ENCODE results near the gene GXYLT1.
"Not testable (repeated sequence)": the region's sequence is repeated elsewhere in the genome, so short reads cannot be mapped to it uniquely, and the experiment has no call there.

Gene GXYLT1

GRCh38 chr12:42070036-42070435, 74.6 kb downstream of the GXYLT1 start:
- DNase-seq: no peak
- H3K4me3 ChIP-seq (ENCODE audit: low read depth, low read length): no peak overlapping the region
- H3K27ac ChIP-seq: no peak overlapping the region
- no peak for TF ChIP-seq CTCF (IDR thresholded peaks at IDR 0.05; ENCODE audit: low read depth, low read length)
- no peaks in the 10 kb centered on the region for H3K27me3 ChIP-seq (ENCODE audit: insufficient read depth, low read depth, severe bottlenecking)
- H3K9me3 ChIP-seq (ENCODE audit: severe bottlenecking): no peaks in the 10 kb centered on the region
- H3K36me3 ChIP-seq: no peaks in the 10 kb centered on the region

GRCh38 chr12:42059127-42059526, 85.5 kb downstream of the GXYLT1 start:
- Histone ChIP-seq H3K9me3 (ENCODE audit: severe bottlenecking) (no peaks in the 10 kb centered on the region), H3K36me3 (no peaks in the 10 kb centered on the region)
- TF ChIP-seq CTCF (IDR thresholded peaks at IDR 0.05; ENCODE audit: low read depth, low read length): no peak

GRCh38 chr12:42056130-42056529, 88.5 kb downstream of the GXYLT1 start:
- DNase-seq: no peak

More at GRCh38 chr12:42059127-42059526, 85.5 kb downstream of the GXYLT1 start:
- no peaks in the 10 kb centered on the region for H3K27me3 ChIP-seq (ENCODE audit: insufficient read depth, low read depth, severe bottlenecking)
- no peak overlapping the region for H3K27ac ChIP-seq
- no peak overlapping the region for H3K4me3 ChIP-seq (ENCODE audit: low read depth, low read length)
- no peak for DNase-seq

GRCh38 chr12:42053456-42053855, 91.2 kb downstream of the GXYLT1 start:
- Histone ChIP-seq H3K27ac (no peak overlapping the region), H3K9me3 (ENCODE audit: severe bottlenecking) (no peaks in the 10 kb centered on the region), H3K4me3 (ENCODE audit: low read depth, low read length) (no peak overlapping the region), H3K36me3 (no peaks in the 10 kb centered on the region), H3K27me3 (ENCODE audit: insufficient read depth, low read depth, severe bottlenecking) (no peaks in the 10 kb centered on the region)
- TF ChIP-seq CTCF (IDR thresholded peaks at IDR 0.05; ENCODE audit: low read depth, low read length): no peak
- no peak for DNase-seq

More at GRCh38 chr12:42056130-42056529, 88.5 kb downstream of the GXYLT1 start:
- H3K36me3 ChIP-seq: no peaks in the 10 kb centered on the region
- TF ChIP-seq CTCF (IDR thresholded peaks at IDR 0.05; ENCODE audit: low read depth, low read length): no peak
- H3K9me3 ChIP-seq (ENCODE audit: severe bottlenecking): no peaks in the 10 kb centered on the region
- no peak overlapping the region for H3K27ac ChIP-seq
- no peaks in the 10 kb centered on the region for H3K27me3 ChIP-seq (ENCODE audit: insufficient read depth, low read depth, severe bottlenecking)
- H3K4me3 ChIP-seq (ENCODE audit: low read depth, low read length): no peak overlapping the region

- H3K4me3 ChIP-seq (ENCODE audit: low read depth, low read length); H3K27ac ChIP-seq: not testable (repeated sequence)
These were observed 95.7 kb downstream of the GXYLT1 start for GRCh38 chr12:42048980-42049379.

GRCh38 chr12:42039577-42039976, 105.1 kb downstream of the GXYLT1 start:
- Histone ChIP-seq H3K27ac (no peak overlapping the region), H3K9me3 (ENCODE audit: severe bottlenecking) (no peaks in the 10 kb centered on the region), H3K4me3 (ENCODE audit: low read depth, low read length) (no peak overlapping the region), H3K27me3 (ENCODE audit: insufficient read depth, low read depth, severe bottlenecking) (no peaks in the 10 kb centered on the region), H3K36me3 (no peaks in the 10 kb centered on the region)
- TF ChIP-seq CTCF (IDR thresholded peaks at IDR 0.05; ENCODE audit: low read depth, low read length): no peak
- no peak for DNase-seq

More at GRCh38 chr12:42048980-42049379, 95.7 kb downstream of the GXYLT1 start:
- H3K9me3 ChIP-seq (ENCODE audit: severe bottlenecking); H3K36me3 ChIP-seq; DNase-seq; H3K27me3 ChIP-seq (ENCODE audit: insufficient read depth, low read depth, severe bottlenecking): not testable (repeated sequence)
